ENCODE results near the gene CAMK1G.

Gene CAMK1G

DNA sequence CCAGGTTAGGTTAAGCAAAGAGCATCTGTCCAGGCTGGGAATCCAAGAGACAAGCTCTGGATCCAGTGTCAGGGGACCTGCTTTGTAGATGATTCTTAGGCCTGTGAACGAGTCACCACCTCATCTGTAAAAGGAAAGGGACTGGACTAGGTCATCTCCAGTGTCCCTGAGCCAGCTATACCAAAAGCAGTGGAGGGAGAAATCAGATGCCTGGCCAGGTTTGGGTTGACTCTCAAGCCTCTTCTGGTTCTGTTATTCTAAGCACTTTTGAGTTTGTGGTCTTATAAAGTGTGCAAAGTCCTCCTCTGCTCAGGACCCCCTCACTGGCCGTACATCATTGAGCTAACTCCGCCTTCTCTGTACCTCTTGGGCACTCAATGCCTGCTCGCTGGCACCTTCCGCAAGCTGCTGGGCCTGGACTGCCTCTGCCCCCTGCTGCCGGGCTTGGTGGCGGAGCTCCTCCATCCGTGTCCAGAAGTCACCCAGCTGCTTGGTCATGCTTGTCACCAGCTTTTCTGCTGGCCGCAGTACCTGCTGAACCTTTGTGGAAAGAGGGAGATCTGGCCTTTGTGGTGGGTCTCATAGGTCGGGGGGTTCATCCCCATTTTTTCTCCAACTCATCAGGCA is 33.6 kb downstream of the CAMK1G start:
- TF ChIP-seq, protein P1, sequence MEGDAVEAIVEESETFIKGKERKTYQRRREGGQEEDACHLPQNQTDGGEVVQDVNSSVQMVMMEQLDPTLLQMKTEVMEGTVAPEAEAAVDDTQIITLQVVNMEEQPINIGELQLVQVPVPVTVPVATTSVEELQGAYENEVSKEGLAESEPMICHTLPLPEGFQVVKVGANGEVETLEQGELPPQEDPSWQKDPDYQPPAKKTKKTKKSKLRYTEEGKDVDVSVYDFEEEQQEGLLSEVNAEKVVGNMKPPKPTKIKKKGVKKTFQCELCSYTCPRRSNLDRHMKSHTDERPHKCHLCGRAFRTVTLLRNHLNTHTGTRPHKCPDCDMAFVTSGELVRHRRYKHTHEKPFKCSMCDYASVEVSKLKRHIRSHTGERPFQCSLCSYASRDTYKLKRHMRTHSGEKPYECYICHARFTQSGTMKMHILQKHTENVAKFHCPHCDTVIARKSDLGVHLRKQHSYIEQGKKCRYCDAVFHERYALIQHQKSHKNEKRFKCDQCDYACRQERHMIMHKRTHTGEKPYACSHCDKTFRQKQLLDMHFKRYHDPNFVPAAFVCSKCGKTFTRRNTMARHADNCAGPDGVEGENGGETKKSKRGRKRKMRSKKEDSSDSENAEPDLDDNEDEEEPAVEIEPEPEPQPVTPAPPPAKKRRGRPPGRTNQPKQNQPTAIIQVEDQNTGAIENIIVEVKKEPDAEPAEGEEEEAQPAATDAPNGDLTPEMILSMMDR (conservative IDR thresholded peaks at IDR 0.05; ENCODE audit: low read depth, low read length): no peak
- DNase-seq (ENCODE audit: low read depth): no peak
- H3K4me3 ChIP-seq (ENCODE audit: low read length): no peak overlapping the region

DNA sequence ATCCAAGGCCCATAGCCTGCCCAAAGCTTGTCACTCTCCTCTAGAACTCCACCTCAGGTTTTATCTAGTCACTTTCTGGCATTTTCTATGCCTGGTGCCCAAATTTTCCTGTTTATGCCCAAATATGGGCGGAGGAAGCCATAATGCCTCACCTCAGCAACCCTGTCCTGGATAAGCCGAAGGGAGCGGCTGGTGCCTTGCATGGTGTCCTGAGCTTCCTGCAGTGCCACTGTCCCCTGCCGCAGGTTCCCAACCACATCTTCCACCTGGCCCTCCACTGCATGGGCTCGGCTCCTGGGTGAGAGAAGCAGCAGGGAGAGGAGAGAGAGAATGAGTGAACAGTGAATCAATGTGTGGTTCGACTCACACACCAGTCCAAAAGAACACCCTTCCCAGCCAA is 34.2 kb downstream of the CAMK1G start:
- H3K4me3 ChIP-seq (ENCODE audit: low read length): no peak overlapping the region
- TF ChIP-seq, protein P1 (conservative IDR thresholded peaks at IDR 0.05; ENCODE audit: low read depth, low read length): no peak
- DNase-seq (ENCODE audit: low read depth): no peak

DNA sequence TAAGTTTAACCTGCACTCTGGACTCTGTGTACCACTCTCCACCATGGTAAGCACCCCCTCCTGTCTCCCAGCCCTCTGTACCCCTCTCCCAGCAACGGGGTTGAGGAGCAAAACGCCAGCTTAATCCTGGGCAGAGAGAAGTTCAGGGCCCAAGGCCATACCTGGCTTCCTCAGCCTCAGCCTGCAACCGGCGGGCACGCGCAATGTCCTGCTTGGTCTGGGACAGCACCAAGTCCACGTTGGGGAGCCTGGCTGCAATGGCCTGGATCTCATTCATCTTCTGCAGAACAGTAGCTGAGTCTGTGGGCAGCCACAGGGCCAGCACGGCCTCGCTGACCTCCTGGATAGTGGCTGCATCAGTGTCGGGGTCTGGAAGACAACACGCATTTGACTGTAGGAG is 34.8 kb downstream of the CAMK1G start:
- no peak overlapping the region for H3K4me3 ChIP-seq (ENCODE audit: low read length)
- TF ChIP-seq, protein P1 (conservative IDR thresholded peaks at IDR 0.05; ENCODE audit: low read depth, low read length): no peak
- no peak for DNase-seq (ENCODE audit: low read depth)

DNA sequence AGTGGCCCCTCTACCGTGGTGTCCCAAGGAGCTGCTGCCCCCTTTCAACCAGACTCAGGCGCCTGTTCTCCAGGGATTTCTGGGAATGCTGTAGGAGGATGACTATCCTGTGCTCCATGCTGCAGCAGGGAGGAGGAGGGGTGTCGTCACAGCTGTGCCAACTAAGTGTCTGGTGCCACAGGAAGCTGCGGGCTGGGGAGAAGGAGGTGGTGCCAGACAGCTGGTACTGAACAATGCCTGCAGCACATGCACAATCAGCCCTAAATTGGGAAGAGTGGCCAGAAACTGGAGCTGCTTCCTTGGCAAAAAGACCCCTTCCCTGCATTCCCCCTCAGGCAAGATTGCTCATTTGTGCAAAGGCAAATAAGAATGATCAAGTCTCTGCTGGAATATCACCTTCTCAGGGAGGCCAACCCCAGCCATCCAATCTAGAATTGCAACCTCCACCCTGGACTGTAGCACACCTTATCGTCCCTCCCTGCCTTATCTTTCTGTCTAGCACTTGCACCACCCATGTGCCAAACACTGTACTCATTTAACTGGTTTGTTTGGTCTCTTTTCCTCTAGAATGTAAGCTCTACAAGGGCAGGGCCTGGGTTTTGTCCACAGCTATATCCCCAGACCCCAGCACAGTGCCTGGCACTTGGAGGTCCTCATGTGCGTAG is 35.4 kb downstream of the CAMK1G start:
- TF ChIP-seq, protein P1 (conservative IDR thresholded peaks at IDR 0.05; ENCODE audit: low read depth, low read length): no peak
- H3K4me3 ChIP-seq (ENCODE audit: low read length): no peak overlapping the region
- no peak for DNase-seq (ENCODE audit: low read depth)

DNA sequence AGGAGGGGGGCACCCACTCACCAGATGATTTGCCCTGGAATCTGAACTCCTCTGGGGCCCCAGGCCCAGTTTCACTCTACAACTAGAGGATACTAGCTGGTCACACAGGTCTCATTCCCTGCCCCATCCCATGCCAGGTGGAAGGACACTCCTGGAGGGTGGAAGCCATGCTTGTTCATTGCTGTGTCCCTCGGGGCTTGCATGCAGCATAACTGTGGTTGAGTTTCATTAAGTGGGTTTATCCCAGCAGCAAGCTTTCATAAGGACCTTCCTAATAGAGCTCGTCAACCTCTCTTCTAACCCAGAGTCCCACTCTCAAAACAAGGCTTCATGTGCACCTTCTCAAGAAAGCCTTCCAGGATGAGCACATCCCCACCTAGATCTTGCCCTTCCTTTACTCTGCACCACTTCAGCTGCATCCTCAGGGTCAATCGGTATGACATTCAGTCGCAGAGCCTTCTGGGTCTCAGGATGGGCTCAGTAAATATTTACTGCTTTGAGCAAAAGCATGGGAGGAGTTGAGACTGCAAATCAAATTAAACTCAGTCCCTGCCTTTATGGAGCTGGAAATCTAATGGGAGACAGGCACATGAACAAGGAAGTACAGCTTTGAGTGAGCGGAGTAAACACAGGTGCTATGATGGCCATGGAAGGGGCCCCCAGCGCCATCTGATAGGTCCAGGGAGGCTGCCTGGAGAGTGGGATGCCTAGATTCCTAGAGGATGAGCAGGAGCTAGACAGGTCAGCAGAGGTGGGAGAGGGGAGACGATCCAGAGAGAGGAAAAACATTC is 36.4 kb downstream of the CAMK1G start:
- DNase-seq (ENCODE audit: low read depth): no peak
- TF ChIP-seq, protein P1 (conservative IDR thresholded peaks at IDR 0.05; ENCODE audit: low read depth, low read length): no peak
- H3K4me3 ChIP-seq (ENCODE audit: low read length): no peak overlapping the region

DNA sequence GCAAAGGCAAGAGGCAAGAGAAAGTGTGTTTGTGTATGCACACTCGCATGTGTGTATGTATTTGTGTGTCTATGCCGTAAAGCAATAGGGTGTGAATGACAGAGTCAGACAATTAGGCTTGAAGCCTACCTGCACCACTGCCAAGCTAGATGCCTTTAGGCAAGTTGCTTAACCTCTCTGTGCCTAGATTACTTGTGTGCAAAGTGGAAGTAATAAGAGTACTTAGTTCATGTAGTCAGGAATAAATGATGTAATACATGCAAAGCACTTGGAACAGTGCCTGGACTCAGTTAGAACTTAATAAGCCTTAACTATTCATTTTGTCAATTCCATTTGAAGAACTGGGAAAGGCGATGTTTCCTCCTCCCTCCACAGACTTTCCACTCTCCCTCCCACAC is 37.0 kb downstream of the CAMK1G start:
- TF ChIP-seq, protein P1 (conservative IDR thresholded peaks at IDR 0.05; ENCODE audit: low read depth, low read length): no peak
- no peak overlapping the region for H3K4me3 ChIP-seq (ENCODE audit: low read length)
- no peak for DNase-seq (ENCODE audit: low read depth)

Data from retinal pigment epithelial cell (primary cell).